HTR-8/SVneo (cell line): ENCODE data around the gene GGA2.
"Not testable (repeated sequence)": the region's sequence is repeated elsewhere in the genome, so short reads cannot be mapped to it uniquely, and the experiment has no call there.

Experiments used
- DNase-seq: peaks from one replicate; pipeline ENCODE4 v3.0.0; 2011; ENCODE audit warnings: low spot score, mixed read lengths; ENCODE audit not compliant: insufficient read length
- FAIRE-seq: peaks from 2 replicates; lab custom pipeline; 2011; peaks lifted over from hg19 to GRCh38; lab: Jason Lieb, UNC

GGA2 gene, protein sequence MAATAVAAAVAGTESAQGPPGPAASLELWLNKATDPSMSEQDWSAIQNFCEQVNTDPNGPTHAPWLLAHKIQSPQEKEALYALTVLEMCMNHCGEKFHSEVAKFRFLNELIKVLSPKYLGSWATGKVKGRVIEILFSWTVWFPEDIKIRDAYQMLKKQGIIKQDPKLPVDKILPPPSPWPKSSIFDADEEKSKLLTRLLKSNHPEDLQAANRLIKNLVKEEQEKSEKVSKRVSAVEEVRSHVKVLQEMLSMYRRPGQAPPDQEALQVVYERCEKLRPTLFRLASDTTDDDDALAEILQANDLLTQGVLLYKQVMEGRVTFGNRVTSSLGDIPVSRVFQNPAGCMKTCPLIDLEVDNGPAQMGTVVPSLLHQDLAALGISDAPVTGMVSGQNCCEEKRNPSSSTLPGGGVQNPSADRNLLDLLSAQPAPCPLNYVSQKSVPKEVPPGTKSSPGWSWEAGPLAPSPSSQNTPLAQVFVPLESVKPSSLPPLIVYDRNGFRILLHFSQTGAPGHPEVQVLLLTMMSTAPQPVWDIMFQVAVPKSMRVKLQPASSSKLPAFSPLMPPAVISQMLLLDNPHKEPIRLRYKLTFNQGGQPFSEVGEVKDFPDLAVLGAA

DNA sequence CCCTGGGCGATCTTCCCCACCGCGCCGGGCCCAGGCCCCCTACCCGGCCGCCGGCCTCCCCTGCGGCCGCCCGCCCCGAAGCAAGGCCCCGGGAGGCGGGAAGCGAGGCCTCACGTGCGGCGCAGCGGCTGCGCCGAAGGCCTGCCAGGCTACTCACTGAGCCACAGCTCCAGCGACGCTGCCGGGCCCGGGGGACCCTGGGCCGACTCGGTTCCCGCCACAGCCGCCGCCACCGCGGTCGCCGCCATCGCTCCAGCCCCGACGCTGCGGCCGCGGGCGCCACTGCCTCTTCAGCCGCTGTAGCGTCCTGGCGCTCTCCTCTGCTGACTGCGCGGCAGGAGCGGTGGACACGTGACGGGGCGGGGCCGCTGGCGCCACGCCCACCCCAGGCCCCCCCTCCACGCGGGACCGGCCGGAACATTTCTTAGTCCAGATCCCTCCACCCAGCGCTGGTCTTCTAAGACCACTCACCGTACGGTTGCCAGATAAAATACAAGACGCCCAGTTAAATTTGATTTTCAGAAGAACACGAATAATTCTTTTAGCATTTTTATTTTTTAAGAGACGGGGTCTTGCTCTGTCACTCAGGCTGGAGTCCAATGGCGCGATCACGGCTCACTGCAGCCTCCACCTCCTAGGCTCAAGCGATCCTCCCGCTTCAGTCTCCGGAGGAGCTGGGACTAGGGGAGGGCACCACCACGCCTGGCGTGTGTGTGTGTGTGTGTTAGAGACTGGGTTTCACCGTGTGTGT, at the start of gene GGA2:
Gene GGA2 (minus strand): TSS at position 331 of the 751 bp plus-strand sequence. CDS start 83 bp downstream, at position 248.
- FAIRE-seq: no peak
- DNase-seq: peak; percentile 76

DNA sequence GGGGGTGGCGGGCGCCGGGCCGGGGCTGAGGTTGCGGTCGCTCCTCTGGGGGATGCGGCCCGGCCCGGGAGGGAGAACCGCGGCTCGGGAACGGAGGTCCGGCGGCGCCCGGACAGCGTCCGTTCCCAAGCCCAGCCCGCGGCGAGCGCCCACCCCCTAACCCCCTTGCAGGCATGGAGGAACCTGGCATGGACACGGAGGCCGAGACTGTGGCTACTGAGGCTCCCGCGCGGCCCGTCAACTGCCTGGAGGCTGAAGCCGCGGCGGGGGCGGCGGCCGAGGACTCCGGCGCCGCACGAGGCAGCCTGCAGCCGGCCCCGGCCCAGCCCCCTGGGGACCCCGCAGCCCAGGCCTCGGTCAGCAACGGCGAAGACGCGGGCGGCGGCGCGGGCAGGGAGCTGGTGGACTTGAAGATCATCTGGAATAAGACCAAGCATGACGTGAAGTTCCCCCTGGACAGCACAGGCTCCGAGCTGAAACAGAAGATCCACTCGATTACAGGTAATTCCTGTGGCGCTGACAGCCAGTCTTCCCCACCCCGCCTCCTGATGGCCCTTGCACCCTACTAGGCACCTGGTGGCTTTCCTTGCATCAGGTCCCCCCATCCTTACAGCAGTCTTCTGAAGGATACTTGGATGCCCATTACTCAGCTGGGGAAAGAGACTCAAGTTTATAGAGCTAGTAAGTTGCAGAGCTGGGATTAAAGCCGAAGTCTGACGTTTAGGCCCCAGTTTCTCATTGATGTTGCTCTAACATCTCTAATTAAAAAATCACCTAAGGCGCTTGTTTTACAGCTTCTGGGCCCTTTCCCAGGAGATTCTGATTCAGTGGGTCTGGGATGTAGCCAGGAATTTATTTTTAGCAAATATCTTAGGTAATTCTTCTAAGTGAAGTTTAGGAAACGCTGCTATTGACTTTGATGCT, 47.7 kb upstream of the GGA2 start:
- DNase-seq (no peak), FAIRE-seq (no peak)

DNA sequence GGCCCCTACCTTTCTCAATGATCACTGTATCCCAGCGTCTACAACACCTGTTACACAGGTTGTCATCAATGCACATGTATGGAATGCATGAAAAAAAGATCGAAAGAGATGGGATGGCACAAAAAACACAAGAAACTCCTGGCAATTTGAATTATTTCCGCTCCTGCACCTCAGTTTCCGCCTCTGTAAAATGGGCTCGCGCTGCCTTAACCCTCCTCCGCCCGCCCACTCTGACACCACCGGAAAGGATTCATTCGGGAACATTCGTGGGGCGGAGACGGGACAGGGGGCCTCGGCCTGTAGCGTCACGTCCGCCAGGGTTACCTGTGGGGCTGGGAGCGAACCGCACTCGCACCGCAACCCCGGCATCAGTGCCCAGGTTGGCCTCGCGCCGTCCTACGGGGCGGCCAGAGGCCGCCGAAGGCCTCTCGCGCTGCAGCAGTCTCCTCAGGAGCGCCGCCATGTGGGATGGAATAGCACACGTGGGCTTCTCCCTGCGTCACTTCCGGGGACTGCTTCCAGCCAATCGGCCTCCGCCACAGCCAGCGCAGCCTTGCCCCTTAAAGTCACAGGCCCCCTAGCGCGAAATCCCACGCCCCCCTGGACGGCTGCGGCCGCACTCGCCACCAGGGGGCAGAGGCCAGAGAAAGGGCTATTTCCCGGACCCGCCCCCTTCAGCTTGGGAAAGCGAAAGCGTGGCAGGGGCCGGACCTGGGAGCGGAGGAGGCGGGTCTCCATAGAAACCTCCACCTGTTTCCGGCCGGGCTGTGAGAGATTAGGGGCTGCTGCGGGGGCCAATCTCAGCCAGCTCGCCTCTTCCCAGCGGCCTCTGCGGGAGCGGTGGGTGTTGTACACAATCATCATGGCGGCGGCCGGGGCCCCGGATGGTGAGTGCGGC, 46.8 kb upstream of the GGA2 start, which contains the start of the genes EARS2 and UBFD1:
Gene EARS2 (minus strand): TSS at position 470 of the 898 bp plus-strand sequence. CDS start 7 bp downstream, at position 463.
Gene UBFD1 (plus strand): TSS at position 847 of the 898 bp plus-strand sequence. CDS start 16 bp downstream, at position 863.
- DNase-seq (peak; percentile 94), FAIRE-seq (peak; percentile 51)

DNA sequence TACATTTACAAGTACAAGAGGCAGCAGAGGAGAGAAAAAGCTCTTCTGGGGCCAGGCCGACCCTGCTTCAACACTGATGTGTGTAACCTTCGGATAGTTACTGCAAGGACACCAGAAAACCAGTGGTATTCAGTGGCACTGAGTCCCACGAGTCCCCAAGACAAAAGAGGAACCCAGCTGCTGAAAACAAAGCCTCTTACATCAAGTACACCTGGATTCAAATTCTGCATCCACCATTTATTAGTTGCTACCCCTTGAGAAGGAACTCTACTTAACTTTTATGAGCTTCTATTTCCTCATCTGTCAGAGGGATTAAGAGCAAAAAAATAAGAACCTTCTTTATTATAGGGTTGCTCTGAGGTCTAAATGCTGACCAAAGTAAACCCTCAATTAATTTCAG, 44.2 kb upstream of the GGA2 start:
- FAIRE-seq: no peak
- no peak for DNase-seq

DNA sequence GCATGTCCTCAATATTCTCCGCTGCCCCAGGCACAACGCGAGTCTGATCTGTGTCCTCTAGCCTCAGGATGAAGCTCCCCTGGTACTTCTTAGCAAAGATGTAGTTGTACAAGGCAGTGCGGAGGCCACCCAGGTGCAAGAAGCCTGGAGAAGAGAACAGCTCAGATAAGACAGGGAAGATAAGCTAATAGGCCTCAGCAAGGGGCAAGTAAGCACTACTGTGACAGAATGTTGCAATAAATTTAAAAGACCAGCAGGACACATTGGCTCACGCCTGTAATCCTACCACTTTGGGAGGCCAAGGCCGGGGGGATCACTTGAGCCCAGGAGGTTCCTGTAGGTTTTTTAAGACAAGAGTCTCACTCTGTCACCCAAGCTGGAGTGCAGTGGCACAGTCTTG, 41.9 kb upstream of the GGA2 start:
- DNase-seq (no peak), FAIRE-seq (no peak)

DNA sequence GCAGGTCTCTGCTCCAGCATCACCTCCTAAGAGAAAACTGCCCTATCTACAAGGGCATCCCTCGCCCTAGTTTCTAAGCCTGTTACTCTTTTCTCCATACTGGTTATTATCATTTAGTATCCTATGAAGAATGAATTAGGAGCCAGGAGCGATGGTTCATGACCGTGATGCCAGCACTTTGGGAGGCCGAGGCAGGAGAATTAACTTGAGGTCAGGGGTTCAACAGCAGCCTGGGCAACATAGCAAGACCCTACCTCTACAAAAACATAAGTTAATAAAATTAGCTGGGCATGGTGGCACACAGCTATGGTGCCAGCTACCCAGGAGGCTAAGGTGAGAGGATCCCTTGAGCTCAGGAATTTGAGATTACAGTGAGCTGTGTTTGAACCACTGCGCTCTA, 39.6 kb upstream of the GGA2 start:
- FAIRE-seq: no peak
- DNase-seq: no peak

DNA sequence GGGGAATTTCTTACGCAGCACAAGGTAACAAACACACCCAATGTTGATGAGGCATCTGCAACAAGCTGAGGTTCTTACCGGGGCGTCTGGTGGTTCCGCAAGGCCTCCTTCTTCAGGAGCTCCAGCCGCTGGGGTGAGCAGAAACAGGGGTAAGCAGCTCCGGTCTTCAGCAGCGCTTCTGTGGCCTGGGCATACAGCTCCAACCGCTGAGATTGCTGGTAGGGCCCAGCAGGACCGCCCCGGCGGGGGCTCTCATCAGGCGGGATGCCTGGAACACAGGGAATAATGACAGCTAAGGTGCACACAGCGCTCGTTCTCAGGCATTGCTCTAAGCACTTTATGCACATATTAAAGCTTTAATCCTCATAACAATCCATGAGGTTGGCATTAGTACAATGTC, 34.1 kb upstream of the GGA2 start:
- DNase-seq: no peak
- no peak for FAIRE-seq

DNA sequence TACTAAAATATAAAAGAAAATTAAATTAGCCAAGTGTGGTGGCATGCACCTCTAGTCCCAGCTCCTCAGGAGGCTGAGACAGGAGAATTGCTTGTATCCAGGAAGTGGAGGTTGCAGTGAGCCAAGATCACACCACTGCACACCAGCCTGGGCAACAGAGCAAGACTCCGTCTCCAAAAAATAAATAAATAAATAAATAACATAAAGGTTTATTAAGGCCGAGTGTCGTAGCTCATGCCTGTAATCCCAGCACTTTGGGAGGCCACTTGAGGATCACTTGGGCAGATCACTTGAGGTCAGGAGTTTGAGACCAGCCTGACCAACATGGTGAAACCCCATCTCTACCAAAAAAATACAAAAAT, 30.5 kb upstream of the GGA2 start:
- FAIRE-seq, DNase-seq: not testable (repeated sequence)

DNA sequence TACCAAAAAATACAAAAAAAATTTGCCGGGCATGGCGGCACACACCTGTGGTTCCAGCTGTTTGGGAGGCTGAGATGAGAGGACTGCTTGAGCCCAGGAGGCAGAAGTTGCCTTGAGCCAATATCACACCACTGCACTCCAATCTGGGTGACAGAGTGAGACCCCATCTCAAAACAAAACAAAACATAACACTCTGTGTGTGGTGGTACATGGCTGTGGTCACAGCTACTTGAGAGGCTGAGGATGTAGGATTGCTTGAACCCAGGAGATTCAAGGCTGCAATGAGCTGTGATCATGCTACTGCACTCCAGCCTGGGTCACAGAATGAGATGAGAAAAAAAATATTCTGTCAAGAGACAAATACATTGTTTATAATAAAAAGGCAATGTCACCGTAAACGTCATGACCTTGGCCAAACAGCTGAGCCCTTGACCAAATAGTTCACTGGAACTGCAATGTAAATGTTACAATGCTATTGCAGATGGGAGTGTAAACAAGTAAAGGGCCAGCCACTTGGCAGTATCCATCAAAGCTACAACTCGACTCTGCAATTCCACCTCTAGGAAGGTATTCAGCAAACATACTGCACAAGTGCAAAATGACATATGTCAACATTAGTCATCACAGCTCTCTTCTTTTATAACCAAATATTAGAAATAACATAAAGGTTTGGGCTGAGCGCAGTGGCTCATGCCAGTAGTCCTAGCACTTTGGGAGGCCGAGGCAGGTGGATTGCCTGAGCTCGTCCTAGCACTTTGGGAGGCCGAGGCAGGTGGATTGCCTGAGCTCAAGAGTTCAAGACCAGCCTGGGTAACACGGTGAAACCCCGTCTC, 29.9 kb upstream of the GGA2 start:
- FAIRE-seq: no peak
- DNase-seq: no peak

DNA sequence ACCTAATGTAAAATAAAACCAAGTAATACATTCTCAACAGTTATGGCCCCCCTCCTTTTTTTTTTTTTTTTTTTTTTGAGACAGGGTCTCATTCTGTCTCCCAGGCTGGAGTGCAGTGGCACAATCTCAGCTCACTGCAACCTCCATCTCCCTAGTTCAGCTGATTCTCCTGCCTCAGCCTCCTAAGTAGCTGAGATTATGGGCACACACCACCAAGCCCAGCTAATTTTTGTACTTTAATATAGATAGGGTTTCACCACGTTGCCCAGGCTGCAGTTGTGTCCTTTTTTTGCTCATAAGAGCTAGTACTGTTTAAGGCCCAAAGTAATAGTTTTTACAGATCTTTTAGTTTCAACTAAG, 28.6 kb upstream of the GGA2 start:
- DNase-seq (no peak), FAIRE-seq (no peak)

DNA sequence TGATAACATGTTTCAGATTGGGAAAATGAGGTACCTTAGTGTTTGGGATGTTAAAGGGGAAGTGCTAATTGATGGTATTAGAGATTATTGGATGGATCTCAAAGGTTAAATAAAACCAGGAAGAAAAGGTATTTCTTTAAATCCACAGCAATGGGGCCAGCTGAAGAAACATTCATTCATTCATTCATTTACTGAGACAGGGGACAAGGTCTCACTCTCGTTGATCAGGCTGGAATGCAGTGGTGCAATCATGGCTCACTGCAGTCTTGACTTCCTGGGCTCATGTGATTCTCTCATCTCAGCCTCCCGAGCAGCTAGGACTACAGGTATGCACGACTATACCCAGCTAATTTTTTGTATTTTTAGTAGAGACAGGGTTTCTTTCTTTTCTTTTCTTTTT, 27.1 kb upstream of the GGA2 start:
- no peak for FAIRE-seq

DNA sequence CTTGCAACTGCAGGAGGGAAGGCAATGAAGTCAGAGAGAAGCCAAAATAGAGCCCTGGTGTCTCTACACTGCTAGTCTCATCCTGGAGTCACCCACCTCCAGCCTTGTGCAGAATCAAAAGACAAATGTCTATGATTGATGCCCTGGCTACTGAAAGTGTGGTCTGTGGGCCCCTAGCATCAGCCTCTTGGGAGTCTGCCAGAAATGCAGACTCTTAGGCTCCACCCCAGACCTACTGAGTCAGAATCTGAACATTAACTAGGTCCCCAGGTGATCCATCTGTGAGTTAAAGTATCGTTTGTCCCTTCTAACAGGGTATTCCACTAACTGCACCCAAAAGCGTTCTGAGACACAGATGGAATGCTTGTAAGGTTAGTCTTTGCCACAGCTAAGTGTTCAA, 25.6 kb upstream of the GGA2 start:
- DNase-seq: no peak

More for the DNA sequence above, 27.1 kb upstream of the GGA2 start:
- DNase-seq: no peak

DNA sequence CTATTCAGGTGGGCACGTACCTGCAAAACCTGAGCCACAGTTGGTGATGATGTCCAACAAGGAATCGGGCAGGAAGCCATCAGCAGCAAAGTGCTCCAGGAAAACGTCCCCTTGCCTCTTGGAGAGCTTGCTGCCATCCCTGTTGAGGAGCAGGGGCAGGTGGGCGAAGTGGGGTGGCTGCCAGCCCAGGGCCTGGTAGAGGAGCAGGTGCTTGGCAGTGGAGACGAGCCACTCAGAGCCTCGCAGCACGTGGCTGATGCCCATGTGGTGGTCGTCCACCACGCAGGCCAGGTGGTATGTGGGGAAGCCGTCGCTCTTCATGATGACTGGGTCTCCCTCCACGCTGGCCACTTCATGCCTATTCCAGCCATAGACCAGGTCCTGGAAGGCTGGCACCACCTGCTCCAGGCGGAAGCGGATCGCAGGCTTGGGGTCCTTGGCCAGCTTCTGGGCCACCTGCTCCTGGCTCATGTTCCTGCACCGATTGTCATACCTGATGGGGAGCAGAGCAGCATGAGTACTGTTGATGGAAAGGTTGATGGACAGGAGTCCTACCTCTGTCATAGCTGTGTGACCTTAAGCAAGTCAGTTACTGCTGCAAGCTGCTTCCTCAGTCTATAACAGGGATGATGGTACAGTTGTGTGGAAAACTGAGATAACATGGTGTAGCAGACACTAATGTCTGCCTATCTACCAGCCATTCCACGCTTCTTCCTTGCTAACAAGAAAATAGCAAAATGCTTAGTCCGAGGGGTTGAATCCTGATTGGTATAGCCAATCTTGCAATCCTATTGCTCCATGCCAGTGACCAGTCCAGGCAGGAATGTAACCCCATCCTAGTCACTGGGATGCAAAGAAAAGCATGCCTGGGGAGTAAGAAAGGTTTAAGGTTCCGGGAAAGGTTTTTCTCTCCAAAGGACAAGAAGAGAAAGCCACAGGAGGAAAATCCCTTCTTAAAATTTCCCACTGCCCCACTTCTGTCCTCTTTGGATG, 24.9 kb upstream of the GGA2 start:
- no peak for DNase-seq
- FAIRE-seq: no peak

More for the DNA sequence above, 25.6 kb upstream of the GGA2 start:
- no peak for FAIRE-seq

DNA sequence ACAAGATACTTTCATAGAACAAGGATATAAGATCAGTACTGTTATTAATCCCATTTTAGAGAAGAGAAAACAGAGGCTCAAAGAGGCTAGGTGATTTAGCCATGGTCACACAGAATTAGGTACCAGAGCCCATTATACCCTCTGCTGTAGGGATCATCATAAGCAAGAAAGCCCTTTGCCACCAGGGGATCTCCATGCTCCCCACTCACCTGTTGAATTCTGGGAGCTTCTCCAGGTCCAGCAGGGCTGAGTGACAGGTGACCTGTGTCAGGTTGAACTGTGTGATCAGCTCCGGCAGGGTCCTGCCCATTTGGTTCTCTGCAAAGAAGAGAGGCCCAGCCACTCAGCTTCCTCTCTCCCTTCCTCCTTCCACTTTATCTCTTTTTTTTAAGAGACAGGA, 22.2 kb upstream of the GGA2 start:
- no peak for FAIRE-seq
- no peak for DNase-seq

DNA sequence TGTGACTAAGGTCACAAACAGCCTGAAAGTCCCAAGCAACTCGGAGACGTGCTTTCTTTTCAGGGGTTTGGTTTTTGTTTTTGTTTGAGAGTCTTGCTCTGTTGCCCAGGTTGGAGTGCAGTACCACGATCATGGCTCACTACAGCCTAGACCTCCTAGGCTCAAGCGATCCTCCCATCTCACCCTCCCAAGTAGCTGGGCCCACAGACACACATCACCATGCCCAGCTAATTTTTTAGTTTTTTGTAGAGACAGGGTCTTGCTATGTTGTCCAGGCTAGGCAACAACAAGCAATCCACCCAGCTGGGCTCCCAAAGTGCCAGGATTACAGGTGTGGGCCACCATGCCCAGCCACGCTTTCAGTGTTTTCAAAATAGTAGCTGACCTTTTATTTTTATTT, 19.8 kb upstream of the GGA2 start:
- no peak for DNase-seq
- FAIRE-seq: no peak

DNA sequence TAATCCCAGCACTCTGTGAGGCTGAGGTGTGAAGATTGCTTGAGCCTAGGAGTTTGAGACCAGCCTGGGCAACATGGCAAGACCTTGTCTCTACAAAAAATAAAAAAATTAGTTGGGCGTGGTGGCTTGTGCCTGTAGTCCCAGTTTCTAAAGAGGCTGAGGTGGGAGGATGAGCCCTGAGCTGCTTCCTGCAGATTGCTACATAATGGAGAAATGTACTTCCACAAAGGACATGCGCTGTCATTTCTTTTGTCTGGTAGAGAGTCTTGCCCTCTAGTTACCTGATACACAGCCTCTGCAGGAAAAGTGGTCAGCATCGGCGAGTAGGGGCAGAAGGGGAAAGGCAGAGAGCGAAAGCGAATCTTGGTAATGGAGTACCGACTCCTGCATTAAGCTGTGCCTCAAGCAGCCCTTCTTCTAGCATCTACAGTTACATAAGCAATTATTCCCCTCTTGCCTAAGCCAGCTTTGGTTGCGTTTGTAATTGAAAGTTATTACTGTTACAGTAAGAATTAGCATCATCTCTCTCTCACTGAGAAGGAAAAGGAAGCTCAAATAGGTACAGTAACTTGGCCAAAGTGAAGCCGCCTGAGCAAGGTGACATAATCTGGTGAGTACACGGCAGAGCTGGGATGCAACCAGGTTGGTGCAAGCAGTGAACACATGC, 18.5 kb upstream of the GGA2 start:
- FAIRE-seq (no peak), DNase-seq (no peak)
